Femur (tissue), 1 donor: ENCODE results near the gene KIRREL3.
"Not testable (repeated sequence)": the region's sequence is repeated elsewhere in the genome, so short reads cannot be mapped to it uniquely, and the experiment has no call there.

Experiments used
- DNase-seq: peaks from one replicate; pipeline ENCODE4 v3.0.0-alpha.2; 2017

The KIRREL3 gene

GRCh38 chr11:126391286-126391954 lies 609.1 kb downstream of the KIRREL3 start:
- DNase-seq, result no peak

- no peak for DNase-seq
These were observed 610.2 kb downstream of the KIRREL3 start for GRCh38 chr11:126390272-126390867.

DNA sequence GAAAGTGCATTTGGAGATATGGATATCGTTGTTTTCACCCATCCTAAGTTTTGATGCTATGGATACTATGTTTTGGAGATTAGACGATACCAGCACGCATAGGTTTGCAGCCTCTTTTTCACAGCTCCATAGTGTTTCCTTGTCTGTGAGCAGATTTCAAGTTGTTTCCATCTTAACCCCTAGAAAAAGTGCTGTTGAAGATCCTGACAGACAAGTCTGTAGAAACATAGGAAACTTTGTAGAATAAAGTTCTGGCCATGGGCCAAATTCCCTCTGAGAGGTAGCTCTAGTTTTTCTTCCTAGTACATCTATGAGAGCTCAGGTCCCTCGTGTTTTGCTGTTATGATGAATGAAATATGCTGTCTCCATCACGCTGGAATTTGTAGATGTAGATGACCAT lies 612.7 kb downstream of the KIRREL3 start:
- DNase-seq, result no peak

- not testable (repeated sequence) for DNase-seq
These were observed 613.9 kb downstream of the KIRREL3 start for GRCh38 chr11:126386729-126387071.

DNA sequence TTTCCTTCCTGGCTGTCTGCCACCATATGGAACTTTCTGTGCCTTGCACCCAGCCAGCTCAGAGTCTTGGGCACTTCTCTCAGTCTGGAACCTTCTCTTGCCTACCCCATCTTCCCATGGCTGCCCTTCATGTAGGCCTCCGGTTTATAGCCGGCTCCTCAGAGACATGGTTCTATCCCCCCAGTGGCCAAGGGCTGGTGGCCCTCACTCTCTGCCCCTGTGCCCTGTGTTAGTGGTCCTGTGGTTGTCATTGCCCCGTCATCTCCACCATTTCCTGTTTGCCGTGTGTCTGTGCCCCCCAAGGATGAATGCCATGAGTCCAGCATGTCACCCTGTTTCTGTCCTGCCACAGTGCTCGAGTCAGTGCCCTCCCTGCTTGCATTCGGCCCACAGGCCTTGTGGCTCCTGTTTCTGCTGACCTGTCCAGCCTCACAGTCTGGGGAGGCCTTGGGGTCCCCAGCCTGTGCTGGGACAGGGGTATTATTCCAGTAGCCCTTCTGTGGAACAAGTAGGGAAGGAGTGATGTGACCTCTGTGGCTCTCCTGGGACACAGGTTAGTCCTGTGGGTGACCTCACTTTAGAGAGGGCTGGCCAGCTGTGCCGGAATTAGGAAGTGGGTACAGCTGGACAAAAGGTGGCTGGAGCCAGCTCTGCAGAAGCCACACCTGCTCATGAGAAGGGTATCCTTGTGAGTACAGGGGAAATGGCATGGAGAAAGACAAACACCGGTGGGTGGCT lies 614.4 kb downstream of the KIRREL3 start:
- no peak for DNase-seq

DNA sequence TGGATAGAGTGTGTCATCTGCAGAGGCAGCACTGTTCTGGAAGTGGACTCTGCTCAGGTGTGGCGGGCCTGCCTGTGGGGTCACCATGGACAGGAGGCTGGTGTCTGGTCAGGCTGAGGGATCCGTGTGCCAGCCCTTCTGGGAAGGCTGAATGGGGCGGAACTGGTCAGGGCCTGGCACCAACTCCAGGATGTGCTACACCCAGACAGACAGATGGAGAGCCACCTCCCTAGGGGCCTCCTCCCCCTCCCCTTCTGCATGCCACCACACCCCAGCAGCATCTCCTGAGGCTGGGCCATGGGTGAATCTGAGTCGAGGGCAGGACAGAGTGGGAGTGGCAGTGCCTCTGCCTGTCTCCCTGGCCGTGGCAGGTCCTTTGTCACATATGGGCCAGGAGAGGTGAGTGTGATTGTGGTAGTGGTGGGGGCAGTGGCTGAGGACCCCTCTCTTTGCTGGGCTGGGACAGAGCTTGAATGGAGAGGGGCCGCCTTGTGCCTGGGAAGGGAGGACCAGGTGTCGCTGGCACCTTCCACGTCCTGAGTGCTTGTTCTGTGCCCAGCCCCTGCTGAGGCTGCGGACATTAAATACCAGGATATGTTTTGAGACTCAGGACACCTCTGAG lies 616.0 kb downstream of the KIRREL3 start:
- DNase-seq, result no peak

DNA sequence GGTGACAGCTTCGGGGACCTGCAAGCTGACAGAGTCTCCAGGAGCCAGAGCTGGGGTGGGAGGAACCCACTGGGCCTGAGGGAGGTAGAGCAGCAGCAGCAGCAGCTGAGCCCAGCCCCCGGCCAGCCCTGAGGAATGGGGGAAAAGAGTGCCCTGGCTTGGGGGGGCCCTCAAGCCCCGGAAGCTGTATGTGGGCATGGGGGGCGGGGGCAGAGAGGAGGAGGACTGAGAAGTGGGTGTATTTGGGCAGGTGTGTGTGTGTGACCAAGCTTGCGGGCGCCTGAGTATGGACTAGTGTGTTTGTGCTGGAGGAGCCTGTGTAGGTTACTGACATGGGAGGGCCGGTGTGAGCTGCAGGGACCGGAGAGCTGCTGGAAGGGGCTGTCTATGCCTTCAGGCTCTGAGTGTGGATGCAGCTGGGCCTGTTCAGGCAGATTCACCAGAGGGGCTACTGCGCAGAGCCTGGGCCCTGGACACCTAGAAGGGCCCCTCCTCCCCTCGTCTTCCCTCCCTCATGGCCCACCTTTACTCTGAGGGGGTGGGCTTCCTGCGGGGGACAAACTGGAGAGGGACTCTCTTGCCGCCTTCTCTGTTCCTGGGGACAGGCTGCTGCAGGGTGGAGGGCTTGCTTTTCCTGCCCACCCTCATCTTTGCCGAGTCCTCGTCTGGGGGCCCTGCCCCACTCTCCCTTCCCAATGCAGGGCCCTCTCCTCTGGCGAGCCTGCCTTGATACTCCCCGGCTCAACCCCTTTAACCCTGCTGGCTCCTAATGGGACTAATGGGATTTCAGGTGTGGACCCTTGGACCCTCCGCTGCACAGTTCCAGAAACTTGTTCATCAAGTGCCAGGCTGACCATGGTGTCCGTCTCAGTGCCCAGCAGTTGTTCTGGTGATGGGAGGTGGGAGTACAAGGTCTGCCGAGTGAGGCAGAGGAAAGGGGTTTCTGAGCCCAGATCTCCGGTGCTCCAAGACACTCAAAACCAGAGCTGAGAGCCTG lies 616.9 kb downstream of the KIRREL3 start:
- DNase-seq, result no peak

GRCh38 chr11:126382641-126383040 lies 617.9 kb downstream of the KIRREL3 start:
- not testable (repeated sequence) for DNase-seq

GRCh38 chr11:126381960-126382359 lies 618.6 kb downstream of the KIRREL3 start:
- not testable (repeated sequence) for DNase-seq

DNA sequence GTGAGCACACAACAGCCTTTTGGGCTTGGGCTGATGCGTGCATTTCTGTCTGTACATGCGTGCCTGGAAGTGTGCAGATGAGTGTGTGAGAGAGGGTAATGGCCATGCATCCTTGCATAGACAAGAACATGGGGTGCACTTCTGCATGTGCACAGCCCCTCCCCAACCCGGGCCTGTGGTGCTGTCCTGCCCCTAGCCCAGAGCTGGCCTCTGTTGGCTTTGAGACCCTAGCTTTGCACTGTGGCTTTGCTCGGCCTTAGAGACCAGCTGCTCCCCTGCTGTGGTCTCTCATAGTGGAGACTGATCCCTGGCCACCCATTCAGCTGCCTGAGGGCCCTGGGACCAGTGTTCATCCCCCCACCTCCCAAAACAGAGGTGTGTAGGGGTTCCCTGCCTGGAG lies 619.7 kb downstream of the KIRREL3 start:
- no peak for DNase-seq

DNA sequence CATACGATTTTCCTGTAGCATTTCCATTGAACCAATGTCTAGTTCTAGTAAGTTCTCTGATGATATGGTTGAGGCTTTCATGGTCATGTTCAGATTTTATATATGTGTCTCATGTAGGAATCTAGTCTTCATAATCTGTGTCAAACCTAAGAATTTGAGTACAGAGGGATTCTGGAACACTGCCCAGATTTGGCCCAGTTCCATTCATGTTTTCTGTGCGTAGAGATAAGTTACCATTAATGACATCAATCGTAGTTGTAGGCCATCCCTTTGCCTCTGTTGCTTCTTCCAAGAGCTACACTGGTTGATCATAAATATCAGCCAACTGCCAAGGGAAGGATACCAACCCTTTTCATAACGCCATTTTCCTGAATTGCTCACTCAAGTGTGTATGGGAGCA lies 621.8 kb downstream of the KIRREL3 start:
- DNase-seq, result no peak

- DNase-seq, result no peak
These were observed 624.8 kb downstream of the KIRREL3 start for GRCh38 chr11:126375726-126376125.

- not testable (repeated sequence) for DNase-seq
These were observed 625.8 kb downstream of the KIRREL3 start for GRCh38 chr11:126374562-126375300.

DNA sequence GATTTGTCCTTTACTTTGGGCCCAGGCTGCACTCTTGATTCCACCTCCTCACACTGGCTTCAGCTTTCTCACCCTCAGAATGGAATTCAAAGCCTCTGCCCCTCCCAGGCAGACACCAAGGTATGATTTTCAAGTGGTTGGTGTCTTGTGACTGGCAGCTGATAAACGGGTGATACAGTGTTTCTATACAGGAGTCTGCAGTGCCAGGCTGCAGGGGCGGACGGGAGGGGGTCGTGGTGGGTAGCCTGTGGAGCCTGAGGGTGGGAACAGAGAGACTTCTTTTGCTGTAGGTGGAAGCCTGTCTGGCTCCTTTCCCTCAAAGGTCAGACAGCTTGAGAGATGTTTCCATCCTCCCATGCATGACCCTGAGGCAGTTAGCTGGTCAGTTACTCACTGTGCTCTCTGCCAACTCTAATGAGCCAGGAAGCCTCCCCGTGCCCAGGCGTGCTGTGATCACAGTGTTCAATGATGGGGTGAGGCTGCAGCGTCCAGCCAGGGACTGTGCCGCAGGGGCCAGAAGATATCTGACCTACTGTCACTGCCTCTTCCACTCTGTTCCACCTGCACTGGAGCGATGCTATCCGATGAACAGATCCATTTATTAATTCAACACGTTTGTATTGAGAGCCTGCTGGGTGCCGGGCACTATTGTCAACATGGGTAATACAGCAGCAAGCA lies 627.0 kb downstream of the KIRREL3 start:
- not testable (repeated sequence) for DNase-seq
